HG02623 (cell line): ENCODE results near the gene GATA3.

Experiments used
- ATAC-seq: cut with Tn5 transposase; IDR thresholded peaks from one replicate; pipeline ENCODE4 v1.9.1; 2021; ENCODE audit warnings: moderate library complexity; ENCODE audit not compliant: unreplicated experiment

The GATA3 gene

GRCh38 chr10:8037941-8038894 is 16.3 kb upstream of the GATA3 start:
- ATAC-seq, result no peak

- ATAC-seq, result no peak
Observed at GRCh38 chr10:8039321-8039881, 15.1 kb upstream of the GATA3 start.

- ATAC-seq, result no peak
Observed at GRCh38 chr10:8040651-8041050, 13.8 kb upstream of the GATA3 start.

- ATAC-seq, result no peak
Observed at GRCh38 chr10:8041284-8041991, 13.1 kb upstream of the GATA3 start.

- no peak for ATAC-seq
Observed at GRCh38 chr10:8041992-8042720, 12.3 kb upstream of the GATA3 start.

- ATAC-seq, result no peak
Observed at GRCh38 chr10:8042721-8043568, 11.5 kb upstream of the GATA3 start.

- no peak for ATAC-seq
Observed at GRCh38 chr10:8043569-8044306, 10.8 kb upstream of the GATA3 start.

GRCh38 chr10:8044331-8044907 is 10.1 kb upstream of the GATA3 start:
- no peak for ATAC-seq

- ATAC-seq, result no peak
Observed at GRCh38 chr10:8044908-8045725, 9.4 kb upstream of the GATA3 start.

GRCh38 chr10:8045726-8046494 is 8.6 kb upstream of the GATA3 start:
- no peak for ATAC-seq

GRCh38 chr10:8047452-8048280 is 6.8 kb upstream of the GATA3 start:
- ATAC-seq, result no peak

- ATAC-seq, result no peak
Observed at GRCh38 chr10:8048281-8049008, 6.0 kb upstream of the GATA3 start.

- no peak for ATAC-seq
Observed at GRCh38 chr10:8049045-8049864, 5.2 kb upstream of the GATA3 start.

- no peak for ATAC-seq
Observed at GRCh38 chr10:8049865-8050555, 4.5 kb upstream of the GATA3 start.
